VCaP (cell line): ENCODE measurements around the gene CYGB.
A peak's percentile ranks its signal among the peaks of the same experiment; 100 is the strongest.

ENCODE experiments used
- H3K27ac ChIP-seq: fragments of 450-650 bp; 2 replicates; pipeline ENCODE4 v1.5.1; 2017
- CTCF ChIP-seq: fragments of 450-650 bp; conservative IDR thresholded peaks from 2 replicates; pipeline ENCODE4 v1.5.1; 2017; ENCODE audit warnings: mild to moderate bottlenecking, moderate library complexity

The CYGB gene

GRCh38 chr17:76546556-76547182 lies 9.2 kb upstream of the CYGB start:
- H3K27ac ChIP-seq: peak overlapping the region; percentile 14; the same call in 1 of the 2 replicates
- TF ChIP-seq CTCF: no peak

- no peak for TF ChIP-seq CTCF
- H3K27ac ChIP-seq: peak overlapping the region; percentile 3; the same call in 1 of the 2 replicates
Measured at GRCh38 chr17:76545918-76546555, 8.5 kb upstream of the CYGB start.

- TF ChIP-seq CTCF: no peak
- H3K27ac ChIP-seq: no peak overlapping the region
Measured at GRCh38 chr17:76544546-76545365, 7.2 kb upstream of the CYGB start.

- no peak for TF ChIP-seq CTCF
- no peak overlapping the region for H3K27ac ChIP-seq
Measured at GRCh38 chr17:76543826-76544545, 6.5 kb upstream of the CYGB start.

- no peak for TF ChIP-seq CTCF
- H3K27ac ChIP-seq: no peak overlapping the region
Measured at GRCh38 chr17:76543482-76543825, 5.9 kb upstream of the CYGB start.

GRCh38 chr17:76542984-76543383 lies 5.5 kb upstream of the CYGB start:
- H3K27ac ChIP-seq: no peak overlapping the region
- TF ChIP-seq CTCF: no peak

GRCh38 chr17:76542566-76542971 lies 5.1 kb upstream of the CYGB start:
- TF ChIP-seq CTCF: no peak
- H3K27ac ChIP-seq: no peak overlapping the region
